Effector CD4-positive, alpha-beta T cell (primary cell): ENCODE results near the gene SRPK2.

Experiments used
- DNase-seq: peaks from one replicate; pipeline ENCODE4 v3.0.0-alpha.2; 2020

The SRPK2 gene

DNA sequence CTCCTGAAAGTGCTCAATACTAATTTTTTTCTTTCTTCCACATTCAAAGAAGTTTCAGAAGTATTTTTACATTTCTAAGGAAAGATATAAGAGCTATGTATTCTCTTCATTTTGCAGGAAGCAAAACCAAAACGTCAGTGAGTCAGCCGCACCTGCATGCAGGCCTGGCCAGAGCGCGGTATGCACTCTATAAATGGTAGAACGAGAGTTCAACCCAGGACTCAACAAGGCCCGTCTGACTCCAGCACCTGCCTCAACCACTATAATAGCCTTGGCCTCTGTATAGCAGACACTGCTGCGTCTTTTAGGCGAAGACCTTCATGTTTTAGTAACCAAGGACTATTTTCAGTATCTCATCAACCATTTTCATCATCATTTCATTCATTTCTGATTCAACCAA lies 261.5 kb downstream of the SRPK2 start:
- no peak for DNase-seq

GRCh38 chr7:105126436-105126975 lies 262.2 kb downstream of the SRPK2 start:
- DNase-seq, result no peak

- DNase-seq, result no peak
Observed at GRCh38 chr7:105125745-105126144, 263.0 kb downstream of the SRPK2 start.

DNA sequence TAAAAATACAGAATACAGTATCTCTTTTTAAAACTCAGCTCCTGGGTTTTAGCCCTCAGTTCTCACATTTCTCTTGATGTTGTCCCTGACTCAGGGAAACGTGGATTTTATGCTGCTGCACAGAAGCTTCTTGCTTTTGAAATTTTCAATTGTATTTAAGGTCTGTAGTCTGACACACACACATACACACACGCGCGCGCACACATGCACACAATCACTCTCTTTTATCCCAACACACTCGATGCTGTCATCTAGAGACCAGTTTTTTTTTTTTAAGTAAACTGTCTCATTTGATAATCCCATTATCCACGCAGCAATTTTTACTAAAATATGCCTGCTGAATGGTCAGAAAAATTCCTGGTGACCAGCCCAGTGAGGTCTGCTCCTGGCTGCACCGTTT lies 266.1 kb downstream of the SRPK2 start:
- no peak for DNase-seq

- no peak for DNase-seq
Observed at GRCh38 chr7:105118612-105119600, 269.8 kb downstream of the SRPK2 start.

DNA sequence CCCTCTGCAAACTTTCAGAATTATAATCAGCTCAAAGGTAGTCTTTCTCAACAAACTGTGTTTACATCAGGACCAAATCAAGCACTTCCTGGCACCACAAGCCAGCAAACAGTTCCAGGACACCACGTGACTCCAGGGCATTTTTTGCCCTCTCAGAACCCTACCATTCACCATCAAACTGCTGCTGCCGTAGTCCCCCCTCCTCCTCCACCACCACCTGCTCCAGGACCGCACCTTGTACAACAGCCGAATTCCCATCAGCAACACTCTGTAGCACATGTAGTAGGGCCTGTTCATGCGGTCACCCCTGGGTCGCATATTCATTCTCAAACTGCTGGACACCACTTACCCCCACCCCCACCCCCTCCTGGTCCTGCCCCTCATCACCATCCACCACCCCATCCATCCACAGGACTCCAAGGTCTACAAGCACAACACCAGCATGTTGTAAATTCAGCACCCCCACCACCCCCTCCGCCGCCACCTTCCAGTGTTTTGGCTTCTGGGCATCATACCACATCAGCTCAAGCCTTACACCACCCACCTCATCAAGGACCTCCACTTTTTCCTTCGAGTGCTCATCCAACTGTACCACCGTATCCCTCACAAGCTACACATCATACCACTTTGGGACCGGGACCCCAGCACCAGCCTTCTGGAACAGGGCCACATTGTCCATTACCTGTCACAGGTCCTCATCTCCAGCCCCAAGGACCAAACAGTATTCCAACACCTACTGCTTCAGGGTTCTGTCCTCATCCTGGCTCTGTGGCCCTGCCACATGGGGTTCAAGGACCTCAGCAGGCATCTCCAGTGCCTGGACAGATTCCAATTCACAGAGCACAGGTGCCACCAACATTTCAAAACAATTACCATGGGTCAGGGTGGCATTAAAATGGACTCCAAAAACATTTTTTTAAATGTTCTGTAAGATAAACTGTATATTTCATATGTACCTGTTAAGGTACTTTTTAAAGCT lies 276.0 kb downstream of the SRPK2 start:
- DNase-seq, result no peak

DNA sequence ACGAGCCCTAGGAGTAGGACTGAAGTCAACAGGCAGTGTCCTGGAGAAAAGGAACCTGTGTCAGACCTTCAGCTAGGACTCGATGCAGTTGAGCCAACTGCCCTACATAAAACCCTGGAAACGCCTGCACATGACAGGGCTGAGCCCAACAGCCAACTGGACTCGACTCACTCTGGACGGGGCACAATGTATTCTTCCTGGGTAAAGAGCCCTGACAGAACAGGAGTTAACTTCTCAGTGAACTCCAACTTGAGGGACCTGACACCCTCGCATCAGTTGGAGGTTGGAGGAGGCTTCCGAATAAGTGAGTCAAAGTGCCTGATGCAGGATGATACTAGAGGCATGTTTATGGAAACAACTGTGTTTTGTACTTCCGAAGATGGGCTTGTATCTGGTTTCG lies 281.3 kb downstream of the SRPK2 start:
- DNase-seq, result no peak

- no peak for DNase-seq
Observed at GRCh38 chr7:105106473-105106872, 282.2 kb downstream of the SRPK2 start.

DNA sequence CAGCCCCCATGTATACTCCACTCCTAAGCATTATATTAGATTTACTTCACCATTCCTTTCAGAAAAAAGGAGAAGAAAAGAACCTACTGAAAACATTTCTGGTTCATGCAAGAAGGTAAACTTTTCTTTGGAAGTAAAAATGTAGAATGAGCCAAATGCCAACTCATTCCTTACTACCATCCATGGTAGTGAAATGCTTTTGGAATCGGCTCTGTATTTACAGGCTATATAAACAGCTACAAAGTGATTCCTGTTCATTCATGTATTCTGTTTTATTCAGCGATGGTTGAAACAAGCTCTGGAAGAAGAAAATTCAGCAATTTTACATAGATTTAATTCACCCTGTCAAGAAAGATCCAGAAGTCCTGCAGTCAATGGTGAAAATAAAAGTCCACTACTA lies 283.1 kb downstream of the SRPK2 start:
- DNase-seq, result no peak

- no peak for DNase-seq
Observed at GRCh38 chr7:105102557-105103352, 286.0 kb downstream of the SRPK2 start.

- no peak for DNase-seq
Observed at GRCh38 chr7:105101864-105102263, 286.9 kb downstream of the SRPK2 start.

GRCh38 chr7:105098863-105099515 lies 289.7 kb downstream of the SRPK2 start:
- no peak for DNase-seq

GRCh38 chr7:105097619-105098018 lies 291.1 kb downstream of the SRPK2 start:
- DNase-seq, result no peak

DNA sequence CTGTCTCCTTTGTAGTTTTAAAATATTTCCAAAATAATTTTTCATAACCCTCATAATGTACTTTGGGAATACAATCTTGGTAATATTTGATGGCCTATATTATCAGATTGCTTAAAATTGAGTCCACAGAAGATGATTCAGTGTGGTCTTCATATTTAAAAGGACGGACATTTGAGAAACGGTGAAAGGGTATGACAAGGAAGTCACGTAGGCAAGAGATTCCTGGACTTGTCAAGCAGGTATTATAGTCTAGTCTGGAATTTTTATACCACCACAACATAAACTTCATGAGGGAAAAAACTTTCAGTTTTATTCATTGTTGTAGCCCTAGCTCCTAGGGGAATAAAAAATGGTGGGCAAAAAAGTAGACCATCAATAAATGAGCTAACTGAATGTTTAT lies 292.4 kb downstream of the SRPK2 start:
- DNase-seq, result no peak

- DNase-seq, result no peak
Observed at GRCh38 chr7:105094966-105095365, 293.8 kb downstream of the SRPK2 start.

DNA sequence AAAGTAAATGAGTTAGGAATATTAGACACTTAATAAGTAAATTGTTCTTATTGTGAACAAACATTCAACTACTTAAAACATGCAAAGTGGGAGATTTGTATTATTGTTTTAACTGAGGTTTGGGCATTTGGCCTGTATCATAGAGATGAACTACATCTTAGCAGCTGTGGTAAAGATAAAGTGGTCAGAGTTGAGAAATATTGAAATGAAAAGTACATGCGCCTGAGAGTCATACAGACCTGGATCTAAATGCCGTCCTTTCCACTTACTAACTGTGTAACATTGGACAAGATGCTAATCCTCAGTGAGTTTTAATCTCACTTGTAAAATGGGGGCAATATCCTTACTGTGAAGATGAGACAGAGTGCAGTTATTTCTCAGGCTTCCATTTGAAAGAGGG lies 300.3 kb downstream of the SRPK2 start:
- no peak for DNase-seq

- DNase-seq, result no peak
Observed at GRCh38 chr7:105087981-105088380, 300.7 kb downstream of the SRPK2 start.

DNA sequence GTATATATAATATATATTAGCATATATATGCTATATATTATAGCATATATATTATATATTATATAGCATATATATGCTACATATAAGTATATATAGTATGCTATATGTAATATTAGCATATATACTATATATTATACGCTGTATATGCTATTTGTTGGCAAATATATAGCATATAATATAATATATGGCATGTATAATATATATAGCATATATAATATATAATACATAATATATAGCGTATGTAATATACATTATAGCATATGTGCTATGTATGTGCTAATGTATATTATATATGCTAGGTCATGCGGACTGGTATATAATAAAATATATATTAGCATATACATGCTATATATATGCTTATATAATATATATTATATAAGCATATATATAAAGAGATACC lies 301.9 kb downstream of the SRPK2 start:
- no peak for DNase-seq

- no peak for DNase-seq
Observed at GRCh38 chr7:105084581-105084980, 304.1 kb downstream of the SRPK2 start.

GRCh38 chr7:105079348-105079747 lies 309.4 kb downstream of the SRPK2 start:
- no peak for DNase-seq

- DNase-seq, result no peak
Observed at GRCh38 chr7:105073143-105073542, 315.6 kb downstream of the SRPK2 start.

- no peak for DNase-seq
Observed at GRCh38 chr7:105068886-105069285, 319.8 kb downstream of the SRPK2 start.
